IPS-18c (cell line): Measurements from ENCODE around the gene RBM47.

ENCODE experiments used
- H3K4me3 ChIP-seq: 2 replicates; pipeline ENCODE4 v1.7.0; 2013; ENCODE audit warnings: low read depth, mild to moderate bottlenecking, low read length, moderate library complexity; ENCODE audit not compliant: insufficient read depth
- H3K9me3 ChIP-seq: one replicate; pipeline ENCODE4 v1.6.1; 2013; ENCODE audit warnings: mild to moderate bottlenecking, low read length, moderate library complexity; ENCODE audit not compliant: control insufficient read depth, insufficient read depth

Gene RBM47

DNA sequence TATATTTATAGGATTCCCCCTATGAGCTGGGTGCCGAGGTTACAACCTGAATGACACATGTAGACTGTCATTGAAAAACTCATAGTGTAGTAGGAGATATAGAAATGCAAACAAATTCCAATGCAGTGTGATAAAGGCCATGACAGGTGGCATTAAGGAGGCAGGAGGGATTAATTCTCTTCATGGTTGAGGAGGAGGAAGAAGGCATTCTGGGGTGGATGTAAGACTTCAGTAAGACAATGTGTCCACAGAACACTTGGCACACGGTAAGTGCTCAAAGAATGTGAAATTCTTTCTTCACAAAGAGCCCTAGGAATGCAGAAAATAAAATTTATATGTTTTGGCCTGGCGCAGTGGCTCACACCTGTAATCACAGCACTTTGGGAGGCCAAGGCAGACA is 136.5 kb downstream of the RBM47 start:
- H3K4me3 ChIP-seq = no peak overlapping the region
- no peaks in the 10 kb centered on the region for H3K9me3 ChIP-seq

DNA sequence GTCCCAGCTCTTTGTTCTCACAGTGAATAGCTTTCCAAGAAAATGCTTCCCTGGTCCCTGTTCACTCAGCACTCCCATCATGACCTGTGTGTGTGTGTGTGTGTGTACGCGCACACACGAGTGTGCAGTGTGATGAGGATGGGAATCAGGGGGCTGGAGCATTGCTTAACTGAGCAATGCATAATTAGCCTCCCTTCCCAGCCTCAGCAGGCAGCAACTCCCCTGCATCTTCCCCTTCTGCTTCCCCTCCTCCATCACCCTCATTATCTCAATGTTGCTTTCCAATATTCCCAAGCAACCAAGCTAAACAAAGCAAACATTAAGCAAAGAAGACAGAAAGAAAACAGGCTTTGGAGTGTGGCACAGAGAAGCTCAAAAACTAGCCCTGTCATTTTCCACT is 137.0 kb downstream of the RBM47 start:
- Histone ChIP-seq H3K4me3 (no peak overlapping the region), H3K9me3 (no peaks in the 10 kb centered on the region)

- H3K4me3 ChIP-seq = no peak overlapping the region
Measured at GRCh38 chr4:40490481-40490880, 139.2 kb downstream of the RBM47 start.

GRCh38 chr4:40489961-40490360 is 139.7 kb downstream of the RBM47 start:
- Histone ChIP-seq H3K4me3 (no peak overlapping the region), H3K9me3 (no peaks in the 10 kb centered on the region)

More at GRCh38 chr4:40490481-40490880, 139.2 kb downstream of the RBM47 start:
- no peaks in the 10 kb centered on the region for H3K9me3 ChIP-seq

DNA sequence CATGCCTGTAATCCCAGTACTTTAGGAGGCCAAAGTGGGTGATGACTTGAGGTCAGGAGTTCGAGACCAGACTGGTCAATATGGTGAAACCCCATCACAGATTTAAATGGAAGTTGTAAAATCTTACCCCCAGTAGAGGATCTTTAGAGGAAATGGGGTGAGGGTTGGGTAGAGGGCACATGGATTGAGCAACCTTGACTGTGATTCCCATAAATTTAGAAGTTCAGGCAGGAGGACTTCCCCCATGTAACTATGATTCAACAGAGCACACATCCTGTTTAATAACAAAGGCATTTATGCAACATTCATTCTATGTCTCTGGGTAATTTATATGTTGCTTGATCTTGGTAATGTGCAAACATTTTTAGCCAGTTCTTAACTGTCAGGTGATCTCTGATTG is 143.1 kb downstream of the RBM47 start:
- no peaks in the 10 kb centered on the region for H3K9me3 ChIP-seq
- no peak overlapping the region for H3K4me3 ChIP-seq

GRCh38 chr4:40484346-40485090 is 145.1 kb downstream of the RBM47 start:
- Histone ChIP-seq H3K9me3 (no peaks in the 10 kb centered on the region), H3K4me3 (no peak overlapping the region)

GRCh38 chr4:40482985-40483647 is 146.5 kb downstream of the RBM47 start:
- no peaks in the 10 kb centered on the region for H3K9me3 ChIP-seq
- H3K4me3 ChIP-seq = no peak overlapping the region

- Histone ChIP-seq H3K9me3 (no peaks in the 10 kb centered on the region), H3K4me3 (no peak overlapping the region)
Measured at GRCh38 chr4:40481977-40482376, 147.7 kb downstream of the RBM47 start.

DNA sequence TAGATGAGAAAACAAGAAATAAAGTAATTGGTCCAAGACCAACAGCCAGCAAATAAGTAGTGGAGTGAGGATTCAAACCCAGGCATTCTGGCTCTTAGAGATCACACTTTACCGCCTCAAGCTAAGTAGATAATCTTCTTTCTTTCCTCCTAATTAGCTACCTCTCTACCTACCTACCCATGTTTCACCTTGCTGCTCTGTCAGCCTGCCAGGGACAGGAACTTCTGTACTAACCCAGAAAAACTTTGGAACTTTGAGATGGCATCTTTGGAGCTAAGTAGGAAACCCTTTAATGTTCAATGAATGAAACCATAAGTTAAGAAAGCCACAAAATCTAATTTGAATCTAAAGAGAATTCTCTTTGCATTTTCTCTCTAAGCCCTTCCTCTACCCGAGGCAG is 149.4 kb downstream of the RBM47 start:
- H3K9me3 ChIP-seq = no peaks in the 10 kb centered on the region
- no peak overlapping the region for H3K4me3 ChIP-seq

GRCh38 chr4:40479378-40479777 is 150.3 kb downstream of the RBM47 start:
- H3K4me3 ChIP-seq = no peak overlapping the region
- no peaks in the 10 kb centered on the region for H3K9me3 ChIP-seq

DNA sequence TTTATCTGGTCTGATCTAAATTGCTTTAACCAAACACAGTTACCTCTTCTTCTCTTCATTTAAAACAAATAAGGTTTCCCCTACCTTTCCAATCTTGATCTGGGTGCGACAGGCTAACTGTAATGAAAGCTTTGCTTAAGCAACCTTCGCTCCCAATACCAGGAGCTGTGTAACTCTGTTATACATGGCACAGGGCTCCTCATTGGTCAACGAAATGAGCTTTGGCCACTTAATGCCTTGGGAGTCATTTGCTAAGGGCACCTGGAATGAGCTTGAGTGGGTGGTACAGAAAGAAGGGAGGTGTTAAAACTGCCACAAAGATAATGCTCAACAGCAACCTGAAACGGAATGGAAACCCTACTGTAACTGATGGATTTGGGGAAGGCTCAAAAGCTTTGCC is 154.1 kb downstream of the RBM47 start:
- H3K4me3 ChIP-seq = no peak overlapping the region

DNA sequence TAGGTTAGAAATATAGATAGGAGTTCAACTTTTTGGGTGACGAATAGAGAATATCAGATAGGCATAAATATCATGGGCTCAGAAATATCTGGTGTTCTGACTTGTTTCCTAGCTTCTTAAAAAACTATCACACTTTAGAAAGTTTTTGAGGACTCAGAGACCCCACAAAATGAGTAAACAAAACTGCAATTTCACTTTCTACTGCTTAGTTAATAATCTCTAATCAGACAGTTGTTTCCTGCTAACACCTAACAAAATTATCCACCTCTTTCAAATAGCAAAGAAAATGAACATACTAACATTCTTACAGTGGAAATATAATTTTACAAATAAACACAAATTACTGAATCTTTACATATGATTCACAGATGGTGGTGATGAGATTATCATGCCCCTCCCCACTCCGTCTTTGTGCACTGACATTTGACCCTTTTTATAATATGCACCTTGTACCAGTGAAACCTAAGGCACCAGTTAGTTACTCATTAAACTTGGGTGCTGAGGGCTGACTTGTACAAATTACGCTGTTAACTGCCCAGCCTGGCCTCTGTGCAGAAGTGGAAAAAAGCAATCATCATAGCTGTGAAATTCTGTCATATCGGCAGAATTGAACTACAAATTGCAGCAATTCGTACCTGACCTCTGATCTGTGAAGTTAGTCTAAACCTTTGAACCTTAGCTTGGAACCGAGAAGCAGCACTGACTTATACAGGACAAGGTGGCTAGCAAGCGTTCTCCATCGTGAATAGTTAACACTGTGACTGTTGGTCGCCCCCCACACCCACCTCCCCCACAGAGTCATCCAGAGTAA is 155.9 kb downstream of the RBM47 start:
- no peaks in the 10 kb centered on the region for H3K9me3 ChIP-seq
- no peak overlapping the region for H3K4me3 ChIP-seq

More for the DNA sequence above, 154.1 kb downstream of the RBM47 start:
- H3K9me3 ChIP-seq = no peaks in the 10 kb centered on the region

- H3K9me3 ChIP-seq = no peaks in the 10 kb centered on the region
Measured at GRCh38 chr4:40471923-40472322, 157.7 kb downstream of the RBM47 start.

GRCh38 chr4:40466789-40467188 is 162.9 kb downstream of the RBM47 start:
- Histone ChIP-seq H3K4me3 (no peak overlapping the region), H3K9me3 (no peaks in the 10 kb centered on the region)

More at GRCh38 chr4:40471923-40472322, 157.7 kb downstream of the RBM47 start:
- no peak overlapping the region for H3K4me3 ChIP-seq

DNA sequence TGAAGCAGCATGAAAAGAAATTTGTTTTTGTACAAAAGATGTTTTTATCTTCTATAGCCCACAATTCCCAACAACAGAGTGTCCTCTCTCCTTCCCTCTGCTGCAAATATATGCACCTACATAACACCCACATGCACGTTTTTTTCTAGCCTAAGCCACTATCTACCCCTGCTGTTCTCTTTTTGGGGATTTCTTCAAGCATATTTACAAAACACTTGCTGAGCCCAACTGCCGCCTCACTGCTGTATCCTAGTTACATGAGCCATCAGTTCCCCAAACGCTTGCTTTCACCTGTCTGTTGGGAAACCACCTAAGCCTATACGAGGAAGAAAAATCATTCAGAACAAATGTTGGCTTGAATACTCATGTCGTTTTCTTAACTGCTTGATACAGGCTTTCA is 167.3 kb downstream of the RBM47 start:
- Histone ChIP-seq H3K9me3 (no peaks in the 10 kb centered on the region), H3K4me3 (no peak overlapping the region)

DNA sequence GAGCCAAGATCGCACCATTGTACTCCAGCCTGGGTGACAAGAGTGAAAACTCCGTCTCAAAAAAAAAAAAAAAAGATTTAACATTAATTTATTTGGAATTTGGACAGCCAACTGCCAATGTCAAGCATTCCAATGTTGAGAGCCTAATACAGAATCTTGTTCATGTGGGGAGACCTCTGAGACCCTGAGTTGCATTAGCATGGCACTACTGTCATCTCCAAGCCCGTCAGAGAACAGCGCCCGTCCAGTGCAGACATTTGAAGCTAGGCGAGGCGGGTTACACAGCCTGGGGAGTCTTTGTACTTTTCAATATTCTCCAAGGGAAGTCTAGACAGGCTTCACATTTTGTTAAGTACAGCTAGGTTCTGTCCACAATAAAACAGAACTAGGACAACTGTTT is 167.8 kb downstream of the RBM47 start:
- Histone ChIP-seq H3K9me3 (no peaks in the 10 kb centered on the region), H3K4me3 (no peak overlapping the region)

DNA sequence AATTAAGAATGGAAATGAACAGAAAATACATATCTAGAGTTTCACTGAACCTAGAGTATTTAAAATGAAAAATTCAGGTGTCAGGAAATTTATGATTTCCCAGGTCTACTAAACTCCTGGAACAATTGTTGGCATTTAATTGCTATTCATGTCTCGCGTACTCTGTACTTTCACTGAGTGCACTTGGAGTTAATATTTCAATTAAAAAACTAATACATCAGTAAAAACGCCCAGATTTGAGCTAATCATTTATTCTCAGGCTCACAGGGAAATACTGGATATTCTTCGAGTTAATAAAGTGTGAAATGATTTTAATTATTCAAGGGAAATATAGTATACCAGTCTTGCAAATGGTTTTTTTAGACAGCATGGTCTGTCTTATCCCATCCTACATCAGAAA is 168.6 kb downstream of the RBM47 start:
- no peaks in the 10 kb centered on the region for H3K9me3 ChIP-seq
- no peak overlapping the region for H3K4me3 ChIP-seq

- H3K4me3 ChIP-seq = no peak overlapping the region
- H3K9me3 ChIP-seq = no peaks in the 10 kb centered on the region
Measured at GRCh38 chr4:40458683-40459082, 171.0 kb downstream of the RBM47 start.
